HG03135 (cell line): ENCODE measurements around the gene ETS2.
"Not testable (repeated sequence)": the region's sequence is repeated elsewhere in the genome, so short reads cannot be mapped to it uniquely, and the experiment has no call there.

Source experiments
- ATAC-seq: cut with Tn5 transposase; IDR thresholded peaks from one replicate; pipeline ENCODE4 v1.9.1; 2021; ENCODE audit warnings: mild to moderate bottlenecking, moderate library complexity; ENCODE audit not compliant: unreplicated experiment

ETS2 gene

DNA sequence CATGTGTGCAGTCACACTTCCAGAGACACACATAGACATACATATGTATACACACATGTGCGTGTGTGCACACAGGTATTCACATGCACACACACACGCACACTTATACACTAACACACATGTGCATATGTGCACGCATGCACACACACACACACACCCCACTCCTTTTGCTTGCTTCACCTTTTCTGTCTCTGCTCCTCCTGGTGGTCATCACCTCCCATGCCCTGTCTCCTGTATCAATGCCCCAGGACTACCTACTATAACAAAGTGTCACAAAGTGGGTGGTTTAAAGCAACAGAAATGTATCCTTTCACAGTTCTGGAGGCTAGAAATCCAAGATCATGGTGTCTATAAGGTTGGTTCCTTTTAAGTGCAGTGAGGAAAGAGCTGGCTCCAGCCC, 27.4 kb downstream of the ETS2 start:
- no peak for ATAC-seq

DNA sequence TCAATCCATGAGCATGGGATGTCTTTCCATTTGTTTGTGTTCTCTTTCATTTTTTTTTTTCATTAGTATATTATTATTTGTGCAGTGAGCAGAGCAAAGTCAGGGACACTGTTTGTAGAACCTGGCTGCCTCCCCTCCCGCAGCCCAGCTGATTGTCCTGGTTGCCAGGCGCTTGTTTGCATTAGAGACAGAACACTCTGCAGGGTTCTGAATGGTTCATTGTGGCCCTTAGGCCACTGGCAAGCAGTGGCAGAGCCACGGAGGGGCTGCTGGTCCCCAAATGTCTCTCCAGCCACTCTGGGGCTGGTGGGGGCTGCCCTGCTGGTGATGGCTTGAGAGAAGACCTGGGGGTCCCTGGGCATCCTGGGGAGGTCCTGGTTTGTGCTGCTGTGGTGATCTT, 29.0 kb downstream of the ETS2 start:
- ATAC-seq, result no peak

DNA sequence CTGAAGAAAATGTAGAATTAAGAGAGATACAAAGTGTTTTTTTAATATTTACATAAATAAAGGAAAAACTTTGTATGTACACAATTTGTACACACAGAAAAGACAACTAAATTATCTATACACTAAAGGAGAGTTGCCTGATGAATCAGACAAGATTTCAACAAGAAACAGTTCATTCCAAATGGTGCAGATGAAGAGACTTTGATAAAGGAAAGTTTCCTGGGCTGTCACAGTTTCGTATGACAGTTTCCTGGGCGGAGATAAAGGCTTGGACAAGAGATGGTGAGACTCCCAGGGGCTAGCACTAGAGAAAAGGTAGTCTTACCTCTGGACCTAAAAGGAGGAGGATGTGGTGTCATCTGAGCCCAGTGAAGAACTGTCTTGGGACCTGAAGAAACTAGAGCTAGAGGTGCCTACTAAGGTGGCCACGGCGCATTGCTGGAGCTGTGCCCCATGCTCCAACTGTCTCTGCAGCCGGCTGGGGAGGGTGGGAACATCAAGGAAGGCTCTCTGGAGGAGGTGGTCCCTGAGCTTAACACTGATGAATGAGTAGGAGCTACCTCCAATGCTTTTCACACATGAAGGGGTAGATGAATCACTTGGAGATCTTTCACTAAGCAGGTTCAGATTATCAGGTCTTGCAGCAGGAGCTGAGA, 32.2 kb downstream of the ETS2 start:
- no peak for ATAC-seq

DNA sequence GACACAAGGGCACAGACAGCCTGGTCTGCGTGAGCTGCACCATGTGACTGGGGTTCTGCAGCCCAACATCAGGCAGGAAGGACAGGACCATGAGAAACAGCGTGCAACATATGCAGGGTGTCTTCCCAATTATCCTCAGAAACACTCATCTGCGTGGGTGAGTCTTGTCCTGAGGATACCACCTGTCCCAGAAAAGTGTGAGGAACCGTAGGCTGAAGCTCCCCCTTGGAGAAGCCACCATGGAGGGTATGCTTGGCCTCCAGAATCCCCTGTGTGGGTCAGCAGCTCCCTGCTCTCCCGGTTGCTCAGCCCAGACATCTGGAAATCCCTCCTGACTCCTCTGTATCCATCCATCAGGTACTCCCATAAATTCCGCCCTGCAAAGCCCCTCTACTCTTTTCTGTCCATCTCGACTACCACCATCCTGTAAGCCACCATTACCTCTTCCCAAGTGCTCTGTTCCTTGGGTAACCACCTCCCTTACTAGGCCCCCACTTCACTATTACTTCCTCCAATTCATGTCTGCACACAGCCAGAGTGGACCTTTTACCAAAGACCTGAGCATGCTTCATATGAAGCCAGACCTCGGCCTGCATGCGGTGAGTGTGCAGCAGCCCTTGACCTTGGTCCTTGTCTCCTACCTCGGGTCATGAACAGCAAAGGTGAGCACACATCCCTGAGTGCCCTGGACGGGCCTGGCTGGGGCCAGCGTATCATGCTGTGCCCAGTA, 33.0 kb downstream of the ETS2 start:
- no peak for ATAC-seq

DNA sequence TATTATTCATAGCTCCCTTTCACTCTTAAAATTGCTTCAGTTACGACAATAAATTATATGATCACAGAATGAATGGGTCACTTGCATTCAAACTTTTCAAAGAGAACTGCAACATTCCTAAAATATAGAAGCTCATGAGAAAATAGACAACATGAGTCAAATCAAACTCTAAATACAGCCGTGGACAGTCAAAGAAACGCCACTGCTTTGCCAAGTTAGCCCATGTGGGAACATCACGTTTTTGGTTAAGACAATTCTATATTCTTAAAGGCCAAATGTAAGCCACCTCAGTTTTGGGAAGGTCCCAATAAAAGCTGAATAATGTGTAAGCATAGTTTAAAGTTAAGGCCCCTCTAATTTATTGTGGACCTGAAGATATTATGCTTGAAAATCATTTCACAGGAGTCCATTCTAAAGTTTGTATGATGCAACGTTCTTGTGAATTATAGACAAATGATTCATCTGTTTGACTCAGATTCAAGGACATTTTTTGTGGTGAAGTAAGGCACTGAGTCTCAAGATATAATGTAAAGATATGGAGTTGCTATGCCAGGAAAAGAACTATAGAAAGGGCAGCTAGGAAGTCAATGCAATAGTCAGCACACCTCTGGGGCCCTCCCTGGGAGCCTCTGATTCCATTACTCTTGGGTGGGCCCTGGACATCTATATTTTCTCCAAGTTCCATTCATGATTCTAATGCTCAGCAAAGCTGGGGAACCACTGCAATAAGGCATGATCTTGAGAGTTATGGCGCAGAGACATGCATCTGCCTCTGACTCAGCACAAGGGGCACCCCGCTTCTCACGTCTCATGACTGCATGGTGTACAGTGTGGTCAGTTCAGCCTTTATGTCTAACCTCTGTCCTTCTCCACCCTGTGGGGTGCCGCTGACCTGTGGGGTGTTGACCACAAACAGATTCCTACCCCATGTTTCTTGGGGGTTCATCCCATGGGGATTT, 33.9 kb downstream of the ETS2 start:
- ATAC-seq, result no peak

DNA sequence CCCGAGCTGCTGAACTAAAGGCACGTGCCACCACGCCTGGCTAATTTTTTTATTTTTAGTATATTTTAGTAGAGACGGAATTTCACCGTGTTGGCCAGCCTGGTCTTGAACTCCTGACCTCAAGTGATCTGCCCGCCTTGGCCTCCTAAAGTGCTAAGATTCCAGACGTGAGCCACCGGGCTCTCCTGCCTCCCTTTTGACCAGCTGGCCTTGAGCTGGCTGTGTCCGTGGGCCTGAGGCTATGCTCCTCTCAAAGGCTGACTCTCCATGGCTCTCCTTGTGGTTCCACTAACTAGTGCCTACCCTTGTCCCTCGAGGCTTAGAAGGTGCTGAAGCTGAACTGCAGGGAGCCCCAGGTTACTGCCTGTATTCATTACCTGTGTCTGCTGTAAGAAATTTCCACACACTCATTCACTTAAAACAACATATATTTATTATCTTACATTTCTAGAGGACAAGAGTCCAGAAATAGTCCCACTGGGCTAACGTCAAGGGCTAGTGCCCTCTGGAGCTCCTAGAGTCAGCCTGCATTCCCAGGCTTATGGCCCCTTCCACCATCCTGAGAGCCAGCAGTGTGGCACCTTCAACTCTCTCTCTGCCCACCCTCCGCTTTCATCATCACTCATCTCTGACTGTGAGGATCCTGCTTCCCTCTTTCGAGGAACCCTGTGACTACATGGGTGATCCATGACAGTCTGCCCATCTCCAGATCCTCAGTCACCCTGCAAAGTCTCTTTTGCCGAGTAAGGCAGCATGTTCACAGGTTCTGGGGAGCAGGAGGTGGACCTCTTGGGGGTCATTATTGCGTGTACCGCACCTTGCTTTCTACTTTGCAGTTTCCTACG, 34.9 kb downstream of the ETS2 start:
- ATAC-seq, result no peak

DNA sequence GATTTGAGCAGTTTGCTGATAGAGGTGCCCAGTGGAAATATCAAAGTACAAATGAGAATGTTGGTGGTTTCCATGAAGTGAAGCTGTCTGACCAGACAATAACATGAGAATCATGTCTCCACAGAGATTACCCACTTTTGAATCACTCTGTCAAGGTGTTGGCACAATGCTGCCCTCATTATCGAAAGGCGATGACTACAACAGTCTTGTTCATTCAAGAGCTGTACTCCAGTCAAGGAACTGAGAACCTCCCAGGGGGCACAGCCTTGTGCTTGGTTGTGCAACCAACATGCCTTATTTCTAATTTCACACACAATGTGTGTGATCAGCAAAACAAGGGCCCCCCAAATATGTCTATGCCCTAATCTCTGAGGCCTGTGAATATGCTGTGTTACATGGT, 35.7 kb downstream of the ETS2 start:
- ATAC-seq, result no peak

DNA sequence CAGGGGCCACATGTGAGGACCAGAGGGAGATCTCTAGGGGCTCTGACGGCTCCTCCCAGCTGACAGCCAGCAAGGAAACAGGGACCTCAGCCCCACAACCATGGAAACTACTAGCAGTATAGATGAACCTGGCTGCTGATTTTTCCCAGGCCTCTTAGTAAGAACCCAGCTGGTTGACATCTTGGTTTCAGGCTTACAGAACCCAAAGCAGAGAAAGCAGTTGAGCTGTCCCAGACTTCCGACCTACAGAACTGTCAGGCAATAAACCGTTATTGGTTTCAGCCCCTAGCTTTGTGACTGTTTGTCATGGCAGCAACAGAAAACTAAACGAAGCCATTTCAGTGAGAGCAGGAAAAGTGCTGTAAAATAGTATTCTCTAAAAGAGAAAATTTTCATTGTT, 36.4 kb downstream of the ETS2 start:
- no peak for ATAC-seq

DNA sequence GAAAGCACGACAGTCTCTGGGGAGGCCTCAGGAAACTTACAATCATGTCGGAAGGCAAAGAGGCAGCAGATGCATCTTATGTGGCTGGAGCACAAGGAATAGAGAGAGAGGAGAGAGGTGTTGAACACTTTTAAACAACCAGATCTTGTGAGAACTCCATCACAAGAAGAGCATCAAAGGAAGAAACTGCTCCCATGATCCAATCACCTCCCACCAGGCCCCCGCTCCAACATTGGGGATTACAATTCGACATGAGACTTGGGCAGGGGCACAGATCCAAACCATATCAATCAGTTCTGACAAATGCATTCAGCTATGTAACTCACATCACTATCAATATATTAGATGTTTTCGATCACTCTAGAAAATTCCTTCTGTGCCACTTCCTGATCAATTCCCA, 37.6 kb downstream of the ETS2 start:
- no peak for ATAC-seq

DNA sequence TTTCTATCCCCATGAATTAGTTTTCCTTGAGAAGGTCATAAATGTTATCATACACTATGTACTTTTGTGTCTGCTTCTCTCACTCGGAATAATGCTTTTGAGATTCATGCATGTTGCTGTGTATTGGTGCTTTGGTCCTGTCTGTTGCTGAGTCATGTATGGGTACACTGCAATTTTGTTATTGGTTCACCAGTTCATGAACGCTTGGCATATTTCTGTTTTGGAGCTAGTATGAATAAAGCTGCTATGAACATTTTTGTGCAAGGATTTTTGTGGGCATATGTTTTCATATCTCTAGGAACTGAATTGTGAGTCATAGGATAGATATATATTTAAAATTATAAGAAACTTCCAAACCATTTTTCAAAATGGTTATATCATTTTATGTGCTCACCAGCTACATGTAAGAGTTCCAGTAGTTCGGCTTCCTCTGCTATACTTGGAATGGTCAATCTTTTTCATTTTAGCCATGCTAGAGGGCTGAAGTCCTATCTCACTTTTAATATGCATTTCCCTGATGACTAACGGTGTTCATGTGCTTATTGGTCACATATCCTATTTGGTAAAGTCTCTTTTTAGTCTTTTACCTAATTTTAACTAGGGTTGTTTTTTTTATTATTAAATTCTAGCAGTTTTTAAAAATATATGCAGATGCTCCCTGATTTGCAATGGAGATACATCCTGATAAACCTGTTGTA, 38.2 kb downstream of the ETS2 start:
- no peak for ATAC-seq

DNA sequence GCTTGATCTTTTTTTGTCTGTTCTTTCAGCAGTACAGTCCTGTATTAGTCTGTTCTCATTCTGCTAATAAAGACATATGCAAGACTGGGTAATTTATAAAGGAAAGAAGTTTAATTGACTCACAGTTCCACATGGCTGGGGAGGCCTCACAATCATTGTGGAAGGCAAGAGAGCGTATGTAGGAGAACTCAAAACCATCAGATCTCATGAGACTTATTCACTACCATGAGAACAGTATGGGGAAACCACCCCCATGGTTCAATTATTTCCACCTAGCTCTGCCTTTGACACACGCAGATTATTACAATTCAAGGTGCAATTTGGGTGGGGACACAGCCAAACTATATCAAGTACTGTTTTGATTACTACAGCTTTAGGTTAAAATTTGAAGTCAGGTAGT, 39.6 kb downstream of the ETS2 start:
- ATAC-seq, result not testable (repeated sequence)

DNA sequence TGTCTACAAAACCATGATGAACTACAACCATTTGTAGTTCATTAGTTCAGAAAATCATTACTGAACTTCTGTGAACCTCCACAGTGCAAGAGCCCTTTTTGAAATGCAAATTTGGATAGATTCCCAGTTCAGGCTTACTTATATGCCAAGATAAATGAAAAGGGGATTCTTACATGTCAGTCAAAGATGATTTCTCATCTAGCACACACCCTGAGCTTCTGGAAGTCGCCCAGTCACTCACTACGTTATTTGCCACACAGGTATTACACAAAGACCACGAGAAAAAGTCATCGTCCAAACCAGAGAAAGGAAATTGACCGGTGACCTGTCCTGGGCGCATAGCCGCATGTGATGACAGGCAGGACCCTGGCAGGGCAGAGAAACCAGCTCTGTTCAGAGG, 41.8 kb downstream of the ETS2 start:
- no peak for ATAC-seq

DNA sequence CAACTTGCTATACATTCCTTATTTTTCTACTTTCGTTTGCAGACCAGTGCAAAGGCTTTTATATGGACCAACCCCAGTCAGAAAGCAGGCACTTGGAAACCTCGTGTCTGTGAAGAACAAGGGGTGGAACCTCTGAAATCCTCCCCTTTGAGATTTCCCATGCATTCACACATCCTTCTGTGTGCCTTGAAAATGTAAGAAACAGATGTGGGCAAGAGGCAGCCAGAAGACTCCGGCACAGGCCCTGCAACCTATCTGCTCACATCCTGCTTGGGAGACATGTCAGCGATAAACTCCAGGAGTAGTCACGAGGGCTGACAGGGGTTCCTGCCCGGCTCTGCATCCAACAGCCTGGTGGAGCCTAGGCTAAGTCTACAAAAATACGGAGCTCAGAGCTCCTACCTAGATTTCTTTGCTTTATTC, 42.5 kb downstream of the ETS2 start:
- no peak for ATAC-seq

DNA sequence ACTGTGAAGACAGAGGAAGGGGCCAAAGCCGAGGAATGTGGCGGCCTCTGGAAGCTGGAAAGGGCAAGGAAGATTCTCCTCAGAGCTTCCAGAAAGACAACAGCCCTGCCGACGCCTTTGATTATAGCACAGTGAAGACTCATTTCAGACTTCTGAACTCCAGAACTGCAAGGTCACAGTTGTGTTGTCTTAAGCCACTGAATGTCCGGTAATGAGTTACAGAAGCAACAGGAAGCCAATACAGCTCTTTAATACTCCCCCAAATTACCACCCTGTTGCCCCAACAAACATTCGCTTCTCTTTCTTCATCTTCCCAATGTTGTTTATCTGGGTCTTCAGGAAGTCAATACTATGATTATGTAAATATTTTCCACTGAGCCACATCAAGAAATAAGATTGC, 44.0 kb downstream of the ETS2 start:
- no peak for ATAC-seq

DNA sequence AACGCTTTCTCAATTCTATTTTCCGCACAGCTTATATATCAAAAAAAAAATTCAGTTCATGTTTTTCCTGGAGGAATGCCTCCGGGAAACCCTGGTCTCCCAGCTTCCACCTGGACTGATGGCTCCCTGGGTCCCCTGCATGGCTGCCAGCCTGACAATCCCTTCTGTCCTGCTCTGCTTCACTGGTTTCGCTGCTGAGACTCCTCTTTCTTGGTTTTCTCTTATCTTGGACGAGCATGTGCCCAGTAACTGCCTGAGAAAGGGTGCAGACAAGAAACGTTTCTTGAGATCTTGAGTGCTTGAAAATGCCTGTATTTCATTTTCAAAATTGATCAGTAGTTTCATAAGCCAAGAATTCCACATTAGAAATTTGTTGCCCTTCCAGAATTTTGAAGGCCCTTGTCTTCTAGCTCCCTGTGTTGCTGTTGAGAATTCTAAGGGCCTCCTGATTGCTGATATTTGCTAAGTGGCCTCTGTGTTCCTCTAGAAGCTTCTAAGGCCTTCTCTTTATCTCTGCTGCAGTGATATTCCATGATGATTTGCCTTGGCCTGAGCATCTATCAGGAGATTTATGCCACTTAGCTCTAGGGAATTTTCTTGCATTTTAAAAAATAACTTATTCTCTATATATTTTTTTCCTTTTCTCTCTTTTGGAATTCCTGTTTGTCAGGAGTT, 44.7 kb downstream of the ETS2 start:
- ATAC-seq, result no peak

DNA sequence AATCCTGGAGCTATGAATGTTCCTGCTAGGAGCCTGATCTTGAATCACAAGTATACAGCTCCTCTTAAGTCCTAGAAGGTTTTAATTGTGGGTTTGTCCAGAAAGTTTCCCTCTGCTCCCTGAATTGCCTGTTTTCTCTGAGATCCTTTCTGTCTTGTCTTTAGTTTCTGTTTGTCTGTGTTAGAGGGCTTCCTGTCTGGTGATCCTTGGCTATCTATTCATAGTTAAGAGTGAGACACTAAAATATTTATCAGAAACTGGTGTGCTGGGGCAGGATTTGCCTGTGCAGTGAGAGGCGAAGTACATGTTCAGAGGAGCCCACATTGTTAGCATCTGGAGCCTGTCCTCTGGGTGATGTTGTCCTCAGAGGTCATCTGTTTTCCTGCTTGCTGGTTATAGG, 45.4 kb downstream of the ETS2 start:
- ATAC-seq, result no peak

DNA sequence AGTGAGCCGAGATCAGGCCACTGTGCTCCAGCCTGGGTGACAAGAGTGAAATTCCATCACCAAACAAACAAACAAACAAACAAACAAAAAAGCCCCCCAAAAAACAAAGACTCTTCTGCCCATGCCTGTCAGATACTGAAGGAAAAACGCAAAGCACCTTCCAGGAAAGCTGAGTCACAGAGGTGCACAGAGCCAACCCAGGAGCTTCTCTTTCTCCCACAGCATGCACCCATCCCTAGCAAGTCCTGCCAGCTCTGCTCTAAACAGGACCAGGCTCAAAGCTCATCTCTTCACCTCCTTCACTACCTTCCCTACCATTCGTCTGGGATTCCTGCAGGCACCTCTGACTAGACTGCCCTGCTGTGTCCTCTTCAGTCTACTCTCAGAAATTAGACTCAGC, 46.5 kb downstream of the ETS2 start:
- ATAC-seq, result no peak

DNA sequence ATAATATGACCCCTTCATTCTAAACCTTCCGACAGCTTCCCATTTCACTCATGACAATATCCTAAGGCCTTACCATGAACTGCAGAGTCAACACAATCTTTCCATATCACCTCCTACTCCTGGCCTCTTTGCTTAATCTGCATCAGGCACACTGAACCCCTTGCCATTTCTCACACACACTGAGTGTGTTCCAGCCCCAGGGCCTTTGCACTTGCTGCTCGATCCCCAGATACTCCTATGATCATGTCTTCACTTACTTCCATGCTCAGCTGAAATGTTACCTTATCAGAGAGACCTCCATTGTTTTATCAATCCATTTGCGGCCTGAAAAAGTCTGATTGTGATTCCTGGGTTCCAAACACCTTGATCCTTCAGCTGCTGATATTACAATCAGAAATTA, 47.0 kb downstream of the ETS2 start:
- no peak for ATAC-seq

DNA sequence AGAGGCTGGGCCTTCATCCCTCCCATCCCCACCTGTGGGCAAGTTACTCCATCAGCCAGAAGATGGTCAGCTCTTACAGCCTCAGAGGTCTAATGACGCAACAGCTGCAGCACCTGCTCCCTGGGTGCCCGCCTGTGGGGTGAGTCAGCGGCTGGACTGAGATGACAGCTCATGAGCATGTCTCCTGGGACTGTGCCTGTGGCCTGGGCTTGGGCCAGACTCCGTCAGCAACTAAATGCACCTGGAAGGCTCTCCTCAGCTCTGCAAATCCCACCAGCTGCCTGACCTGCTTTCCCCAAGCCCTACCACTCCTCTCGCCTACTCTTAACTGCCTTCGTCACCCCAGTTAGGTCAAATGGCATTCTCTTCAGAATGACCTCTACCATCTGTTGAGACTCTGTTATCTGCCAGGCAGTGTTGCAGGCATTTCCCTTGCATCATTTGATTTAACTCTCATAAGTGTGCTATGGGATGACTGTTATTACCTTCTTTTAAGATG, 47.7 kb downstream of the ETS2 start:
- ATAC-seq, result peak; percentile 77
